Muscle layer of duodenum (tissue), 2 donors: ENCODE data around the gene SYTL3.

Experiments used
- H3K27ac ChIP-seq: one replicate; pipeline ENCODE4 v1.7.0; 2013; ENCODE audit warnings: mild to moderate bottlenecking, low read length
- H3K27me3 ChIP-seq: one replicate; pipeline ENCODE4 v1.7.0; 2013; ENCODE audit warnings: low read depth, mild to moderate bottlenecking, control low read depth, low read length
- H3K36me3 ChIP-seq, 2 donors: one replicate each; pipeline ENCODE4 v1.7.0; 2013; ENCODE audit warnings: low read length in 2 of 2, control low read depth in 1 of 2, mild to moderate bottlenecking in 1 of 2; ENCODE audit not compliant: insufficient read depth in 2 of 2, control insufficient read depth in 1 of 2
- H3K4me1 ChIP-seq, 2 donors: one replicate each; pipeline ENCODE4 v1.7.0; 2013; ENCODE audit warnings: low read length in 2 of 2, mild to moderate bottlenecking in 2 of 2, control low read depth in 1 of 2, moderate library complexity in 1 of 2; ENCODE audit not compliant: insufficient read depth in 2 of 2, control insufficient read depth in 1 of 2
- H3K4me3 ChIP-seq, 2 donors: one replicate each; pipeline ENCODE4 v1.7.0; 2013; ENCODE audit warnings: low read length in 2 of 2, low read depth in 1 of 2, mild to moderate bottlenecking in 1 of 2
- H3K9me3 ChIP-seq, 2 donors: one replicate each; pipeline ENCODE4 v1.7.0; 2013; ENCODE audit warnings: low read length in 2 of 2, control low read depth in 1 of 2, mild to moderate bottlenecking in 1 of 2; ENCODE audit not compliant: control insufficient read depth in 1 of 2
- donor health status: healthy.

SYTL3 gene

DNA sequence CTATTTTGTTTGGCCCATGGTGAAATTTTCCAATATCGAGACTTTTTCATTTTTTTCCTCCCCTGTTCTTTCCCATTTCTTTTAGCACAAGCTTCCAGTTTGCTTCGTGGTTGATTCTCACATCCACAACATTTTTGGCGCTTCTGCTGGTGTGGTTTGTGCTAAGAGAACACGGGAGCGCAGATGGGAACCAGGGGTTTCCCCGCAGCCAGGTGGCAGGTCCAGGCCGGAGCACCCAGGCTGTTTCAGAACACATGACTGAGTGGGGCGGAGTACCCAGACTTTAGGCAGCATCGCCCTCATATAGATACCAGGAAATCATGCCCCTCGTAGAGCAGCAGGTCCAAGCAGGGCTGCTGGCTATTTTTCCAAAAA lies 58.0 kb downstream of the SYTL3 start:
- Histone ChIP-seq H3K4me1 (peaks cover 24 to 28% of the 10 kb centered on the region in 2 donors), H3K27me3 (no peaks in the 10 kb centered on the region), H3K4me3 (no peak overlapping the region), H3K9me3 (no peaks in the 10 kb centered on the region), H3K36me3 (no peaks in the 10 kb centered on the region), H3K27ac (peak overlapping the region; percentile 46)

DNA sequence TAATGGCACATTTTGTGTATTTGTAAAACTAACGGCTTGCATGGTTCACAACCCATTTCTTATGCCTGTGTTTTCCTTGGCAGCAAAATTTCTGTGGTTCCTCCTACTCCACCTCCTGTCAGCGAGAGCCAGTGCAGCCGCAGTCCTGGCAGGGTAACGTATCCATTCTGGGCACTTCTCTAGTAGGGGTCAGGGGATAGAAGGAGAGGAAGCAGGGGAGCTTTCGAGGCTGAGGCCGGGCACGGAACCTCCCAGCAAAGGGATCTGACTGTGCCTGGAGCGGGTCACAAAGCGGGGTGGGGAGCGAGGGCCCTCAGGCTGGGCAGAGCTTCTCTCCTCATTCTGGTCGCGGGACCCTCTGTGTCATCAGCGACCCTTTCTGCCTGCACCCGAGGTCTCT lies 58.4 kb downstream of the SYTL3 start:
- Histone ChIP-seq H3K4me3 (no peak overlapping the region), H3K9me3 (no peaks in the 10 kb centered on the region), H3K27me3 (no peaks in the 10 kb centered on the region), H3K27ac (no peak overlapping the region), H3K36me3 (peaks cover 0 to 1% of the 10 kb centered on the region in 2 donors), H3K4me1 (peaks cover 24 to 28% of the 10 kb centered on the region in 2 donors)

GRCh38 chr6:158709809-158710208 lies 60.0 kb downstream of the SYTL3 start:
- Histone ChIP-seq H3K36me3 (peaks cover 0 to 6% of the 10 kb centered on the region in 2 donors), H3K4me1 (peaks cover 23 to 24% of the 10 kb centered on the region in 2 donors), H3K4me3 (no peak overlapping the region)

GRCh38 chr6:158711264-158711663 lies 61.4 kb downstream of the SYTL3 start:
- Histone ChIP-seq H3K27me3 (no peaks in the 10 kb centered on the region), H3K36me3 (peaks cover 0 to 6% of the 10 kb centered on the region in 2 donors), H3K4me3 (no peak overlapping the region), H3K27ac (no peak overlapping the region), H3K4me1 (peaks cover 17 to 19% of the 10 kb centered on the region in 2 donors), H3K9me3 (no peaks in the 10 kb centered on the region)

More at GRCh38 chr6:158709809-158710208, 60.0 kb downstream of the SYTL3 start:
- Histone ChIP-seq H3K9me3 (no peaks in the 10 kb centered on the region), H3K27me3 (no peaks in the 10 kb centered on the region), H3K27ac (no peak overlapping the region)

- Histone ChIP-seq H3K4me1 (no peaks in the 10 kb centered on the region), H3K27ac (no peak overlapping the region), H3K4me3 (no peak overlapping the region), H3K27me3 (no peaks in the 10 kb centered on the region), H3K9me3 (no peaks in the 10 kb centered on the region), H3K36me3 (peaks cover 0 to 11% of the 10 kb centered on the region in 2 donors)
Measured at GRCh38 chr6:158713469-158713868, 63.6 kb downstream of the SYTL3 start.

- H3K4me1 ChIP-seq: no peaks in the 10 kb centered on the region
- no peak overlapping the region for H3K27ac ChIP-seq
- peaks cover 0 to 12% of the 10 kb centered on the region in 2 donors for H3K36me3 ChIP-seq
- no peaks in the 10 kb centered on the region for H3K27me3 ChIP-seq
- no peaks in the 10 kb centered on the region for H3K9me3 ChIP-seq
- no peak overlapping the region for H3K4me3 ChIP-seq
Measured at GRCh38 chr6:158714706-158715105, 64.9 kb downstream of the SYTL3 start.

DNA sequence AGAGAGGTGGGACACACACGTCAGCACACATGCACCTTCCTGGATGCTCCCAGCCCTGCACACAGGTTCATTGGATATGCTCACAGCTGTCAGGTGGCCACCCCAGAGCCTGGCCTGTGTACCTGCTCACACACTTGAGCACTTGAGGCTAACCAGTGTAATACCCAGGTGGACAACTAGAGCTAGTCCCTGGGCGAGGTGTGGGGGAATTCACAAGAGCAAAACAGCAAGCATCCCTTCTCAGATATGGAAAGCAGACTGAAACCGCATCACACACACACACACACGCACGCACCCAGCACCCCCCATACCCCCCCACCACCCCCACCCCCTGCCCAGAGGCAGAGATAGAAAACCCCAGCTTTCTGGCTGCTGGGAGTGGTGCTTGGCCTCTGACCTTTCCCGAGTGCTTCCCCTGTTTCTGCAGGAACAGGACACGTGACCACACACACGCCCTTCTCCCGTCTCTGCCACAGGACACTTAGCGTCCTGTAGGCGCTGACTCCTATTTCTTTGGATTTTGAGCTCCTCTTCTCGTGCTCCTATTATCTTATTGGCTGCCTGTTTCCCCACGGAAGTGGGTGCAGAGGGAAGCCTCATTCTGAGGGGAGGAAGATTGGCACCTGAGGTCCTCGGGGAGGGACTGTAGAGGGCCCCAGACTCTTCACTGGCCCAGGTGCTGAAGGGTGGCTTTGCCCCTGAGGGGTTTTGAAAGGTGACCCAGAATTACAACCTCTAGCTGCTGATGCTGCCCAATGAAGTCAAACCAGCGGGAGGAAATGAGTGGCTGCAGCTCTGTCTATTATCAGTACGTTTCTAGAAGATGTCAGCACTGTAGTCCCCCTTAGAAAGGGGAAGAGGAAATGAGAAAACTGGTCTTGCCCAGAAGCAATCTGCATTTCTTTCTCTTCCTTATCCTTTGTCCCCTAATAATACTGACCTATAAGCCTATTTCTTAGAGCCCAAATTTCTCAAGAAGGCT lies 65.8 kb downstream of the SYTL3 start:
- no peak overlapping the region for H3K4me3 ChIP-seq
- H3K36me3 ChIP-seq: peaks cover 0 to 14% of the 10 kb centered on the region in 2 donors
- H3K4me1 ChIP-seq: no peaks in the 10 kb centered on the region
- H3K27ac ChIP-seq: no peak overlapping the region
- H3K27me3 ChIP-seq: no peaks in the 10 kb centered on the region
- no peaks in the 10 kb centered on the region for H3K9me3 ChIP-seq

GRCh38 chr6:158717341-158718330 lies 67.8 kb downstream of the SYTL3 start:
- Histone ChIP-seq H3K9me3 (no peaks in the 10 kb centered on the region), H3K36me3 (peaks cover 0 to 17% of the 10 kb centered on the region in 2 donors), H3K4me1 (no peaks in the 10 kb centered on the region), H3K27me3 (no peaks in the 10 kb centered on the region), H3K4me3 (no peak overlapping the region), H3K27ac (peak overlapping the region; percentile 51)

GRCh38 chr6:158718461-158719046 lies 68.7 kb downstream of the SYTL3 start:
- no peak overlapping the region for H3K4me3 ChIP-seq
- H3K36me3 ChIP-seq: peaks cover 0 to 13% of the 10 kb centered on the region in 2 donors
- no peaks in the 10 kb centered on the region for H3K4me1 ChIP-seq
- no peaks in the 10 kb centered on the region for H3K27me3 ChIP-seq
- H3K27ac ChIP-seq: no peak overlapping the region
- no peaks in the 10 kb centered on the region for H3K9me3 ChIP-seq

DNA sequence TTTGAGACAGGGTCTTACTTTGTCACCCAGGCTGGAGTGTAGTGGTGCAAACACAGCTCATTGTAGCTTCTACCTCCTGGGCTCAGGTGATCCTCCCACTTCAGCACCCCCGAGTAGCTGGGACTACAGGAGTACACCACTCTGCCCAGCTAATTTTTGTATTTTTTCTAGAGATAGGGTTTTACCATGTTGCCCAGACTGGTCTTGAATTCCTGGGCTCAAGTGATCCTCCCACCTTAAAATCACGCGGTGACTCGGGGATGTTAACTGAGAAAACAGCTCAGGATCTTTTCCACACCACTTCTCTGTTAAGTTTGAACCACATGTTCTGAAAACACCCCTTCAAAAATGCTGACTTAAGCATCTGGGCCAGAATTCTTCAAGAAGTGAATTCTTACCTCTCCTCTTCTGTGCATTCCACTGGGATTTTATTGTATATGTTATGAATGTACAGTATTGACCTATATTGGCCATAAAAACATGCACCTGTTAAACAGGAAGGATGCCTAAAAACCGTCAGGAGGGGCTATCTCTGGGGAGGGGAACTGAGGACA lies 72.4 kb downstream of the SYTL3 start:
- no peak overlapping the region for H3K27ac ChIP-seq
- peaks cover 0 to 16% of the 10 kb centered on the region in 2 donors for H3K36me3 ChIP-seq
- H3K27me3 ChIP-seq: no peaks in the 10 kb centered on the region
- no peaks in the 10 kb centered on the region for H3K9me3 ChIP-seq
- H3K4me3 ChIP-seq: no peak overlapping the region
- no peaks in the 10 kb centered on the region for H3K4me1 ChIP-seq
